ENCODE data around the gene ELP1. TPM values are rescaled to one million over a fixed set of nuclear protein-coding genes. Genes with fewer than 3 reads are reported as not detected.

Gene ELP1
- total RNA-seq, 1 donor from 2014 or later, result 30.8 TPM

- DNase-seq (ENCODE audit: low read depth, low spot score), result no peak
These were observed 110.1 kb downstream of the ELP1 start for GRCh38 chr9:108823829-108824228.

Other genes starting within 250 kb of the ELP1 start
- gene ACTL7B, start 78.1 kb downstream of the ELP1 start, total RNA-seq, result under 0.01 TPM in 1 of 2 replicates, not detected in the other
- gene ACTL7A, start 71.9 kb downstream of the ELP1 start, total RNA-seq, result not detected in 2 replicates
- 3.8 and 4.6 TPM in 2 replicates for gene ABITRAM, start 276 bp upstream of the ELP1 start, total RNA-seq
- gene CTNNAL1, start 79.4 kb upstream of the ELP1 start, total RNA-seq, result 117 and 140 TPM in 2 replicates
- 40.4 and 64.0 TPM in 2 replicates for gene TMEM245, start 185.8 kb upstream of the ELP1 start, total RNA-seq
- under 0.01 TPM in 1 of 2 replicates, not detected in the other for gene FRRS1L, start 233.1 kb upstream of the ELP1 start, total RNA-seq